Epithelial cell of proximal tubule (primary cell): Measurements from ENCODE around the gene SERPINA12. TPM values are rescaled to one million over a fixed set of nuclear protein-coding genes. Genes with fewer than 3 reads are reported as not detected.
A peak's percentile ranks its signal among the peaks of the same experiment; 100 is the strongest.
"Not testable (repeated sequence)": the region's sequence is repeated elsewhere in the genome, so short reads cannot be mapped to it uniquely, and the experiment has no call there.

Experiments used
- DNase-seq: peaks from one replicate; pipeline ENCODE4 v3.0.0-alpha.2; 2011; ENCODE audit warnings: low read depth
- H3K4me3 ChIP-seq: 2 replicates; pipeline ENCODE4 v1.5.1; 2011; ENCODE audit warnings: low read depth, mild to moderate bottlenecking, low read length
- CTCF ChIP-seq: conservative IDR thresholded peaks from 2 replicates; pipeline ENCODE4 v1.5.1; 2012; ENCODE audit warnings: low read depth, mild to moderate bottlenecking, low read length
- total RNA-seq: library from RNA; depleted of rRNA; stranded (reverse); fragments of >200 nt; gene quantifications from 2 replicates; pipeline ENCODE4 v1.2.3, GENCODE V29; 2015

SERPINA12 gene
- total RNA-seq, 1 donor from 2014 or later = not detected

GRCh38 chr14:94483071-94483451 lies 26.2 kb downstream of the SERPINA12 start:
- no peak for TF ChIP-seq CTCF

GRCh38 chr14:94482132-94483070 lies 26.9 kb downstream of the SERPINA12 start:
- DNase-seq, H3K4me3 ChIP-seq: not testable (repeated sequence)

More at GRCh38 chr14:94483071-94483451, 26.2 kb downstream of the SERPINA12 start:
- no peak for DNase-seq
- H3K4me3 ChIP-seq = no peak overlapping the region

GRCh38 chr14:94481468-94482131 lies 27.7 kb downstream of the SERPINA12 start:
- no peak for TF ChIP-seq CTCF
- H3K4me3 ChIP-seq = no peak overlapping the region
- DNase-seq = peak; percentile 23

- TF ChIP-seq CTCF = no peak
- H3K4me3 ChIP-seq = no peak overlapping the region
- DNase-seq = no peak
Observed at GRCh38 chr14:94480809-94481208, 28.5 kb downstream of the SERPINA12 start.

- no peak overlapping the region for H3K4me3 ChIP-seq
- DNase-seq = no peak
- TF ChIP-seq CTCF = no peak
Observed at GRCh38 chr14:94478420-94478819, 30.8 kb downstream of the SERPINA12 start.

GRCh38 chr14:94476023-94476422 lies 33.2 kb downstream of the SERPINA12 start, which contains the start of gene SERPINA9:
Gene SERPINA9 (minus strand): TSS chr14:94476197. CDS start chr14:94469840, 6,357 bp downstream.
- H3K4me3 ChIP-seq = no peak within 1 kb of the TSS
- TF ChIP-seq CTCF = no peak

GRCh38 chr14:94474581-94475031 lies 34.7 kb downstream of the SERPINA12 start:
- TF ChIP-seq CTCF = no peak
- no peak for DNase-seq
- H3K4me3 ChIP-seq = no peak overlapping the region

More at GRCh38 chr14:94476023-94476422, 33.2 kb downstream of the SERPINA12 start, which contains the start of gene SERPINA9:
- no peak for DNase-seq
